Gastroesophageal sphincter (tissue), 4 donors: ENCODE data around the gene TMEM244. TPM values are rescaled to one million over a fixed set of nuclear protein-coding genes. Genes with fewer than 3 reads are reported as not detected.

Source experiments
- ATAC-seq: fragments of 150-250 bp; one replicate; pipeline ENCODE4 v1.9.1; 2016; ENCODE audit warnings: mild to moderate bottlenecking, moderate library complexity
- H3K27ac ChIP-seq, 4 donors: fragments of 200-600 bp; sonication (generic) in 3 of 4; 1 replicate in 3 of 4; 2 replicates in 1 of 4; pipeline ENCODE4 v1.5.1; 2016 to 2019
- H3K27me3 ChIP-seq: fragments of 200-600 bp; sonication (generic); one replicate; pipeline ENCODE4 v1.5.1; 2019
- H3K36me3 ChIP-seq, 2 donors: fragments of 200-600 bp; sonication (generic); one replicate each; pipeline ENCODE4 v1.5.1; 2019; ENCODE audit warnings: control low read depth in 1 of 2
- H3K4me1 ChIP-seq, 3 donors: fragments of 200-600 bp; sonication (generic); 1 replicate in 2 of 3; 2 replicates in 1 of 3; pipeline ENCODE4 v1.5.1; 2016 to 2019; ENCODE audit warnings: control low read depth in 2 of 3
- H3K4me3 ChIP-seq, 2 donors: fragments of 200-600 bp; sonication (generic); one replicate each; pipeline ENCODE4 v1.5.1; 2019; ENCODE audit warnings: mild to moderate bottlenecking in 1 of 2, moderate library complexity in 1 of 2
- H3K9me3 ChIP-seq, 3 donors: fragments of 200-600 bp; sonication (generic); one replicate each; pipeline ENCODE4 v1.5.1; 2017 to 2019; ENCODE audit warnings: control low read depth in 2 of 3
- EP300 ChIP-seq: sonication (generic); formaldehyde crosslinking; IDR thresholded peaks from one replicate; pipeline ENCODE4 v1.6.1; 2017; ENCODE audit warnings: antibody characterized with exemption, mild to moderate bottlenecking
- POLR2A ChIP-seq, 2 donors: fragments of 450-650 bp; IDR thresholded peaks; one replicate each; pipeline ENCODE4 v1.6.1; 2017; ENCODE audit warnings: antibody characterized with exemption in 2 of 2, mild to moderate bottlenecking in 2 of 2, moderate library complexity in 1 of 2
- POLR2AphosphoS5 ChIP-seq: sonication (generic); formaldehyde crosslinking; IDR thresholded peaks from one replicate; pipeline ENCODE4 v1.6.1; 2017; ENCODE audit warnings: antibody characterized with exemption
- WGBS, 2 donors: methylation state at CpG; one replicate each; pipeline ENCODE4 v1.1.5; 2018; ENCODE audit warnings: low coverage in 1 of 2; 5-methylcytosine and 5-hydroxymethylcytosine counted together
- small RNA-seq, 4 donors: library from RNA; depleted of rRNA; stranded (forward); fragments of <200 nt; gene quantifications; one replicate each; pipeline ENCODE3, GENCODE V24; 2016
- total RNA-seq, 4 donors: library from RNA; depleted of rRNA; stranded (reverse); fragments of >200 nt; gene quantifications; one replicate each; pipeline ENCODE4 v1.1.0, GENCODE V29; 2016
- TF ChIP-seq, protein P1 (sequence below), 4 experiments: fragments of 200-600 bp in 2 of 4; fragments of 450-650 bp in 2 of 4; sonication (generic) in 1 of 4; IDR thresholded peaks; one replicate each; pipeline ENCODE4 v1.5.1; 2017 to 2019; ENCODE audit warnings: antibody characterized with exemption in 4 of 4, mild to moderate bottlenecking in 2 of 4, moderate library complexity in 2 of 4

The TMEM244 gene
- total RNA-seq, 4 donors from 2014 or later = not detected

DNA sequence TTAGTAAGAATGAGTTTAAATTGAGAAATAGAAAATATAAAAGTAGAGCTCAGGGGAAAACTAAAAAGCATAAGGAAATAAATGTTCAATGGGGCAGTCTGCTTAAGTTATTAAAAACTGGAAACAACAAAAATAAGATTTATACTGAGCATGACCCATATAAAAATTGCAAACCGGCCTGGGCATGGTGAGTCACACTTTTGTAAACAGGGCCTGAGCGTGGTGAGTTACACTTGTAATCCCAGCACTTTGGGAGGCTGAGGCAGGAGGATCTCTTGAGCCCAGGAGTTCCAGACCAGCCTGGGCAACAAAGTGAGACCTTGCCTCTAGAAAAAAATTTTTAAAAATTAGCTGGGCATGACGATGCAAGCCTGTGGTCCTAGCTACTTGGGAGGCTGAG is 74.6 kb downstream of the TMEM244 start:
- no peak for TF ChIP-seq POLR2AphosphoS5
- no peak for TF ChIP-seq POLR2A (IDR thresholded peaks at IDR 0.05)
- TF ChIP-seq EP300 = no peak
- TF ChIP-seq, protein P1, sequence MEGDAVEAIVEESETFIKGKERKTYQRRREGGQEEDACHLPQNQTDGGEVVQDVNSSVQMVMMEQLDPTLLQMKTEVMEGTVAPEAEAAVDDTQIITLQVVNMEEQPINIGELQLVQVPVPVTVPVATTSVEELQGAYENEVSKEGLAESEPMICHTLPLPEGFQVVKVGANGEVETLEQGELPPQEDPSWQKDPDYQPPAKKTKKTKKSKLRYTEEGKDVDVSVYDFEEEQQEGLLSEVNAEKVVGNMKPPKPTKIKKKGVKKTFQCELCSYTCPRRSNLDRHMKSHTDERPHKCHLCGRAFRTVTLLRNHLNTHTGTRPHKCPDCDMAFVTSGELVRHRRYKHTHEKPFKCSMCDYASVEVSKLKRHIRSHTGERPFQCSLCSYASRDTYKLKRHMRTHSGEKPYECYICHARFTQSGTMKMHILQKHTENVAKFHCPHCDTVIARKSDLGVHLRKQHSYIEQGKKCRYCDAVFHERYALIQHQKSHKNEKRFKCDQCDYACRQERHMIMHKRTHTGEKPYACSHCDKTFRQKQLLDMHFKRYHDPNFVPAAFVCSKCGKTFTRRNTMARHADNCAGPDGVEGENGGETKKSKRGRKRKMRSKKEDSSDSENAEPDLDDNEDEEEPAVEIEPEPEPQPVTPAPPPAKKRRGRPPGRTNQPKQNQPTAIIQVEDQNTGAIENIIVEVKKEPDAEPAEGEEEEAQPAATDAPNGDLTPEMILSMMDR (IDR thresholded peaks at IDR 0.05) = no peak

DNA sequence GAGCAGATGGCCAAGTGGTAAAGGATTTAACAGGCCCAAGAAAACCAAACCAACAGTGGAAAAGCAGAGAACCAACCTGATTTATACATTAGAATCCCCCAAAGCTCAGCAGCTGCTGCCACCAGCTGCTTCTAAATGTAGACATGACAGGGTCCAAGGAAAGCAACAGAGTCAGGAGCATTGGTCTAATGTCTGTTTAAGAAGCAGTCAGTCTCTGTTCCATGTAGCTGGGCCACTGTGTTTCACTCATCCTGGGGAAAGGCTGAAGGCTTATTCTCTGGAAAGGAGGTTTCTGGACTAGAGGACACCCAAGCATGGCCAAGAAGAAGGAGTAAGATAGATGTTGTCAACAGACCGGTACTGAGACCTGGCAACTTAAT is 75.4 kb downstream of the TMEM244 start:
- Histone ChIP-seq H3K27ac (no peak overlapping the region), H3K27me3 (no peaks in the 10 kb centered on the region), H3K9me3 (no peaks in the 10 kb centered on the region), H3K36me3 (no peaks in the 10 kb centered on the region), H3K4me1 (no peaks in the 10 kb centered on the region), H3K4me3 (no peak overlapping the region)
- 27 to 40% methylated on average over 1 of the region's 1 CpG for WGBS, 2 donors
- TF ChIP-seq POLR2AphosphoS5 = no peak
- TF ChIP-seq, protein P1 (IDR thresholded peaks at IDR 0.05) = no peak
- no peak for TF ChIP-seq POLR2A (IDR thresholded peaks at IDR 0.05)
- TF ChIP-seq EP300 = no peak
- ATAC-seq = no peak

More for the DNA sequence above, 74.6 kb downstream of the TMEM244 start:
- no peak overlapping the region for H3K27ac ChIP-seq
- H3K4me3 ChIP-seq = no peak overlapping the region
- no peaks in the 10 kb centered on the region for H3K9me3 ChIP-seq
- no peaks in the 10 kb centered on the region for H3K27me3 ChIP-seq
- no peaks in the 10 kb centered on the region for H3K4me1 ChIP-seq
- no peaks in the 10 kb centered on the region for H3K36me3 ChIP-seq
- no peak for ATAC-seq
- WGBS, 2 donors = 56 to 77% methylated on average over 3 of the region's 3 CpGs

DNA sequence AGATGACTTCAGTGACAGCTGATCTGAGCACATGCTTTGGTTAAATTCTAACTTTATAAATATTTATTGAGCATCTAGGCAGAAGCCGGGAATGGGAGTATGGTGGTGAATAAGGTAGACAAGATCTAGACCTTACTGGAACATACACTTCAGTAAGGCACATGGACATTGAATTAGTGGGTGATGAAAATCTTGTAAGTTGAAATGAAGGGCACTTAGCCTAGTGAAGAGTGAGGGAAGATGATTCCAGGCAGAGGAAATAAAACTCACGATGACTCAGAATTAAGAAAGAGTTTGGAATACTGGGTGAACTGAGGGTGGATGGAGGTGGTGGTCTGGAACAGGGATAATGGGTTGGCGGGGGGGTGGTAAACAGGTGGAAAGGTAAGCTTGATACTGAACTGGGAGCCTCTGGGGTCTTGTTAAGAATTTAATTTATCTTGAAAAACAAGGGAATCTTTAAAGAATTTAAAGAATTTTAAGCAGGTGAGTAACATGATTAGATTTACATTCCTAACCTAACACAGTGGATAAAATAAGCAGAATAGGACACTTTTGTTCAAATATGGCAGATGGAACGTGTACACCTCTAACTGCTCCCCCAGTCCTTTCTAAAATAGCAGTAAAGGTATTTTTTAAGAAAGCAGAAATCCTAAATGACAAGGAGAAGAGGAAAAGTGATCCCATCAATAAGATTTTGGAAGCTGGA is 75.9 kb downstream of the TMEM244 start:
- Histone ChIP-seq H3K27me3 (no peaks in the 10 kb centered on the region), H3K9me3 (no peaks in the 10 kb centered on the region), H3K36me3 (no peaks in the 10 kb centered on the region), H3K4me1 (no peaks in the 10 kb centered on the region), H3K27ac (no peak overlapping the region), H3K4me3 (no peak overlapping the region)
- ATAC-seq = no peak
- 67 to 74% methylated on average over 2 to 4 of the region's 4 CpGs for WGBS, 2 donors
- TF ChIP-seq EP300 = no peak
- TF ChIP-seq, protein P1 (IDR thresholded peaks at IDR 0.05) = no peak
- no peak for TF ChIP-seq POLR2A (IDR thresholded peaks at IDR 0.05)
- no peak for TF ChIP-seq POLR2AphosphoS5

Small RNA genes lying within 50 kb of the gene (small RNA-seq; reads per million reads assigned to genes)
- gene AL451046.2 = 0 reads per million in 4 donors

Other genes starting within 250 kb of the TMEM244 start
- gene ARHGAP18, start 151.1 kb downstream of the TMEM244 start, total RNA-seq = 10 to 100 TPM in 2 of 4 donors, 1 to 10 TPM in 2; 2.8 to 15.0 (median 9.4) TPM
- gene L3MBTL3, start 157.3 kb upstream of the TMEM244 start, total RNA-seq = 1 to 10 TPM; 3.6 to 6.3 (median 4.8) TPM